H9 (cell line): ENCODE results near the gene TGFBR2. TPM values are rescaled to one million over a fixed set of nuclear protein-coding genes. Genes with fewer than 3 reads are reported as not detected.

Experiments
- DNase-seq: peaks from one replicate; pipeline ENCODE4 v3.0.0-alpha.2; 2017
- H2AFZ ChIP-seq: one replicate; pipeline ENCODE4 v1.6.1; 2013; ENCODE audit warnings: mild to moderate bottlenecking, low read length, control low read depth, moderate library complexity
- H2AK5ac ChIP-seq: 2 replicates; pipeline ENCODE4 v1.6.1; 2013; ENCODE audit warnings: low read length, control low read depth, mixed read lengths; ENCODE audit not compliant: insufficient read length
- H2BK120ac ChIP-seq: one replicate; pipeline ENCODE4 v1.6.1; 2013; ENCODE audit warnings: low read depth, mild to moderate bottlenecking, low read length, control low read depth, inconsistent platforms; ENCODE audit not compliant: poor library complexity, severe bottlenecking
- H2BK12ac ChIP-seq: 2 replicates; pipeline ENCODE4 v1.6.1; 2013; ENCODE audit warnings: low read length, control low read depth, mixed read lengths, low read depth; ENCODE audit not compliant: insufficient read length
- H2BK15ac ChIP-seq: 2 replicates; pipeline ENCODE4 v1.6.1; 2013; ENCODE audit warnings: low read depth, low read length, control low read depth
- H2BK20ac ChIP-seq: one replicate; pipeline ENCODE4 v1.6.1; 2013; ENCODE audit warnings: low read depth, mild to moderate bottlenecking, low read length, control low read depth, inconsistent platforms; ENCODE audit not compliant: poor library complexity, severe bottlenecking
- H2BK5ac ChIP-seq: 2 replicates; pipeline ENCODE4 v1.6.1; 2013; ENCODE audit warnings: low read length, control low read depth, mixed read lengths; ENCODE audit not compliant: insufficient read length
- H3K14ac ChIP-seq: 2 replicates; pipeline ENCODE4 v1.6.1; 2013; ENCODE audit warnings: low read length, control low read depth; ENCODE audit not compliant: insufficient read depth
- H3K18ac ChIP-seq: 2 replicates; pipeline ENCODE4 v1.6.1; 2013; ENCODE audit warnings: low read depth, mild to moderate bottlenecking, mixed read lengths, low read length, control low read depth; ENCODE audit not compliant: insufficient read length
- H3K23ac ChIP-seq: 2 replicates; pipeline ENCODE4 v1.6.1; 2013; ENCODE audit warnings: low read length, control low read depth, mixed read lengths, low read depth; ENCODE audit not compliant: insufficient read length
- H3K23me2 ChIP-seq: 2 replicates; pipeline ENCODE4 v1.6.1; 2013; ENCODE audit warnings: low read depth, mild to moderate bottlenecking, mixed read lengths, low read length, control low read depth; ENCODE audit not compliant: insufficient read length, poor library complexity, severe bottlenecking
- H3K27ac ChIP-seq: 2 replicates; pipeline ENCODE4 v1.5.1; 2013; ENCODE audit warnings: low read length, control low read depth, mixed read lengths, low read depth; ENCODE audit not compliant: insufficient read length
- H3K27me3 ChIP-seq: 2 replicates; pipeline ENCODE4 v1.6.1; 2013; ENCODE audit warnings: low read length, control low read depth, inconsistent platforms; ENCODE audit not compliant: insufficient read depth
- H3K4ac ChIP-seq: 2 replicates; pipeline ENCODE4 v1.6.1; 2013; ENCODE audit warnings: low read depth, mild to moderate bottlenecking, control low read depth, inconsistent platforms, low read length, moderate library complexity
- H3K4me1 ChIP-seq: 2 replicates; pipeline ENCODE4 v1.6.1; 2013; ENCODE audit warnings: low read length, control low read depth, inconsistent platforms; ENCODE audit not compliant: insufficient read depth
- H3K4me2 ChIP-seq: 2 replicates; pipeline ENCODE4 v1.6.1; 2013; ENCODE audit warnings: low read length, control low read depth, mixed read lengths; ENCODE audit not compliant: insufficient read length, insufficient read depth
- H3K56ac ChIP-seq: 2 replicates; pipeline ENCODE4 v1.6.1; 2013; ENCODE audit warnings: low read depth, mild to moderate bottlenecking, mixed read lengths, low read length, control low read depth; ENCODE audit not compliant: insufficient read length
- H3K79me1 ChIP-seq: 2 replicates; pipeline ENCODE4 v1.6.1; 2013; ENCODE audit warnings: low read depth, mild to moderate bottlenecking, moderate library complexity, low read length, control low read depth, inconsistent platforms; ENCODE audit not compliant: insufficient read depth, poor library complexity, severe bottlenecking
- H3K79me2 ChIP-seq: 2 replicates; pipeline ENCODE4 v1.6.1; 2013; ENCODE audit warnings: low read length, control low read depth, inconsistent platforms; ENCODE audit not compliant: insufficient read depth
- H3K9ac ChIP-seq: 2 replicates; pipeline ENCODE4 v1.6.1; 2013; ENCODE audit warnings: low read length, control low read depth, mixed read lengths; ENCODE audit not compliant: insufficient read length; ENCODE audit errors: extremely low read depth
- H3K9me3 ChIP-seq: one replicate; pipeline ENCODE4 v1.6.1; 2013; ENCODE audit warnings: low read depth, low read length, inconsistent platforms; ENCODE audit not compliant: control insufficient read depth
- H3T11ph ChIP-seq: one replicate; pipeline ENCODE4 v1.6.1; 2013; ENCODE audit warnings: mild to moderate bottlenecking, low read length, control low read depth, inconsistent platforms
- H4K20me1 ChIP-seq: one replicate; pipeline ENCODE4 v1.6.1; 2013; ENCODE audit not compliant: control insufficient read depth, insufficient read length, insufficient read depth
- H4K5ac ChIP-seq: 2 replicates; pipeline ENCODE4 v1.6.1; 2013; ENCODE audit warnings: low read depth, mild to moderate bottlenecking, mixed read lengths, low read length, control low read depth; ENCODE audit not compliant: insufficient read length
- H4K8ac ChIP-seq: replicated peaks from 2 replicates; pipeline ENCODE4 v1.6.1; 2013; ENCODE audit warnings: low read length, control low read depth, mixed read lengths, low read depth; ENCODE audit not compliant: insufficient read length
- H4K91ac ChIP-seq: 2 replicates; pipeline ENCODE4 v1.6.1; 2013; ENCODE audit warnings: low read depth, mild to moderate bottlenecking, moderate library complexity, mixed read lengths, low read length, control low read depth; ENCODE audit not compliant: insufficient read length
- H3K27ac Mint-ChIP-seq, 3 experiments: 2 replicates in 2 of 3; 3 replicates in 1 of 3; pipeline ENCODE4 v1.8.0; 2020 to 2021; ENCODE audit warnings: mixed read lengths in 3 of 3, mild to moderate bottlenecking in 1 of 3, moderate library complexity in 1 of 3
- H3K27me3 Mint-ChIP-seq: 2 replicates; pipeline ENCODE4 v1.8.0; 2021; ENCODE audit warnings: low read depth, mild to moderate bottlenecking, moderate library complexity, mixed read lengths
- H3K36me3 Mint-ChIP-seq, 3 experiments: 2 replicates in 2 of 3; 3 replicates in 1 of 3; pipeline ENCODE4 v1.8.0; 2020 to 2021; ENCODE audit warnings: low read depth in 3 of 3, mixed read lengths in 3 of 3; ENCODE audit not compliant: insufficient read depth in 1 of 3
- H3K4me1 Mint-ChIP-seq, 2 experiments: 2 replicates each; pipeline ENCODE4 v1.8.0; 2020; ENCODE audit warnings: mixed read lengths in 2 of 2
- H3K4me3 Mint-ChIP-seq, 2 experiments: 2 replicates in 1 of 2; 3 replicates in 1 of 2; pipeline ENCODE4 v1.8.0; 2020 to 2021; ENCODE audit warnings: mild to moderate bottlenecking in 2 of 2, mixed read lengths in 2 of 2, moderate library complexity in 1 of 2
- H3K9me3 Mint-ChIP-seq, 2 experiments: 2 replicates in 1 of 2; 3 replicates in 1 of 2; pipeline ENCODE4 v1.8.0; 2020; ENCODE audit warnings: mild to moderate bottlenecking in 2 of 2, mixed read lengths in 2 of 2, moderate library complexity in 1 of 2
- WGBS: extraction: QIAGEN DNeasy Blood & Tissue Kit; methylation state at CpG from one replicate; pipeline ENCODE4 v1.1.7; 2013; ENCODE audit warnings: missing lambda C conversion rate, low lambda C conversion rate, mixed read lengths; ENCODE audit not compliant: insufficient read length; ENCODE audit errors: extremely low coverage; 5-methylcytosine and 5-hydroxymethylcytosine counted together
- total RNA-seq: library from RNA; stranded (reverse); gene quantifications from 2 replicates; pipeline ENCODE4 v1.2.1, GENCODE V29; 2021
- TF ChIP-seq, protein P1 (sequence below): fragments of 200-600 bp; sonication (generic); conservative IDR thresholded peaks from 3 replicates; pipeline ENCODE4 v1.8.0; 2021; ENCODE audit warnings: antibody characterized with exemption, mild to moderate bottlenecking

Gene TGFBR2
- total RNA-seq, 1 experiment from 2014 or later: 10.6 TPM

DNA sequence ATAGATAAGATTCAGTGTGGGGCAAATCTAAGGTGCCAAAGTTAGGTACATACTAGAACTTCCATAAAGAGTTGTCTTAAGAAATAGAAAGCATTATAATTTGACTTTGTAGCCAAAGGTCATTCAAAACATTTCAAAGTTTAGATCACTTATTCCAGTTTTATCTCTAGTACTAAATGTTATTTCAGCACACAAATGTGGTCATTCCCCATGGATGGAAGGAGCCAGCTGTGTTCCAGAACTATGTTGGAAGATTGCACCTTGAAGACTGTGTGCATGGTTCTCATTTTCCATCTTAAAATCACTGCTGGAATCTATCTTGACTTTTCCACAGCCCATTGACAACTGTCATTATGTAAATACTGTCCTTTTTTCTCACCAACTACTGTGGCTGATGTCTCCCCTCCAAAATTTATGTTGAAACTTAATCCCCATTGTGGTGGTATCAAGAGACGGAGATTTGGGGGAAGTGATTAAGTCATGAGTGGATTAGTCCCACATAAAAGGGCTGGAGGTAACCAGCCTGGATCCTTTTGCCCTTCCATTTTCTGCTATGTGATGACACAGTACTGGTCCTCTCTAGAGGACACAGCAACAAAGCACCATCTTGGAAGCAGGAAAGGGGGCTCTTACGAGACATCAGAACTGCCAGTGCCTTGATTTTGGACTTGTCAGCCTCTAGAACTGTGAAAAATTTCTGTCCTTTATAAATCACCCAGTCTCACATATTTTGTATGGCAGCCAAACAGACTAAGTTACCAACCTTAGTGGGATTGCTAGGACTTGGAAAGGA is 24.0 kb downstream of the TGFBR2 start:
- Mint-ChIP-seq H3K27me3 (no peaks in the 10 kb centered on the region), H3K4me1 (peaks cover 54 to 59% of the 10 kb centered on the region in 2 experiments), H3K4me3 (no peak overlapping the region), H3K36me3 (peaks cover 14 to 19% (median 16%) of the 10 kb centered on the region in 3 experiments), H3K27ac (no peak overlapping the region; a peak in 1 of 7 replicates), H3K9me3 (no peaks in the 10 kb centered on the region)
- DNase-seq: no peak
- Histone ChIP-seq H3K4ac (no peak overlapping the region), H3K4me1 (peaks cover 4% of the 10 kb centered on the region), H2AK5ac (no peak overlapping the region), H3K9me3 (no peaks in the 10 kb centered on the region), H2AFZ (no peak overlapping the region), H3K14ac (no peak overlapping the region), H3K79me1 (no peaks in the 10 kb centered on the region), H3K79me2 (peaks cover 10% of the 10 kb centered on the region; the same call in 1 of the 2 replicates), H3K27ac (no peak overlapping the region), H3K27me3 (no peaks in the 10 kb centered on the region), H2BK15ac (no peak overlapping the region), H2BK5ac (no peak overlapping the region), H2BK120ac (no peak overlapping the region), H4K91ac (no peak overlapping the region), H4K5ac (no peak overlapping the region), H4K20me1 (no peaks in the 10 kb centered on the region), H3K23me2 (no peaks in the 10 kb centered on the region), H3K9ac (no peak overlapping the region), H4K8ac (no peak overlapping the region), H2BK12ac (no peak overlapping the region), H3K18ac (no peak overlapping the region), H2BK20ac (no peak overlapping the region), H3K23ac (no peak overlapping the region), H3T11ph (no peak overlapping the region), H3K56ac (no peak overlapping the region), H3K4me2 (no peak overlapping the region)
- TF ChIP-seq, protein P1, sequence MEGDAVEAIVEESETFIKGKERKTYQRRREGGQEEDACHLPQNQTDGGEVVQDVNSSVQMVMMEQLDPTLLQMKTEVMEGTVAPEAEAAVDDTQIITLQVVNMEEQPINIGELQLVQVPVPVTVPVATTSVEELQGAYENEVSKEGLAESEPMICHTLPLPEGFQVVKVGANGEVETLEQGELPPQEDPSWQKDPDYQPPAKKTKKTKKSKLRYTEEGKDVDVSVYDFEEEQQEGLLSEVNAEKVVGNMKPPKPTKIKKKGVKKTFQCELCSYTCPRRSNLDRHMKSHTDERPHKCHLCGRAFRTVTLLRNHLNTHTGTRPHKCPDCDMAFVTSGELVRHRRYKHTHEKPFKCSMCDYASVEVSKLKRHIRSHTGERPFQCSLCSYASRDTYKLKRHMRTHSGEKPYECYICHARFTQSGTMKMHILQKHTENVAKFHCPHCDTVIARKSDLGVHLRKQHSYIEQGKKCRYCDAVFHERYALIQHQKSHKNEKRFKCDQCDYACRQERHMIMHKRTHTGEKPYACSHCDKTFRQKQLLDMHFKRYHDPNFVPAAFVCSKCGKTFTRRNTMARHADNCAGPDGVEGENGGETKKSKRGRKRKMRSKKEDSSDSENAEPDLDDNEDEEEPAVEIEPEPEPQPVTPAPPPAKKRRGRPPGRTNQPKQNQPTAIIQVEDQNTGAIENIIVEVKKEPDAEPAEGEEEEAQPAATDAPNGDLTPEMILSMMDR: no peak
- no CpG with 5 or more reads among the region's 2 CpGs for WGBS
